Osteoblast (primary cell): ENCODE data around the gene LHB. TPM values are rescaled to one million over a fixed set of nuclear protein-coding genes. Genes with fewer than 3 reads are reported as not detected.

Source experiments
- DNase-seq: peaks from one replicate; pipeline ENCODE4 v3.0.0; 2011; ENCODE audit warnings: low spot score, mixed read lengths; ENCODE audit not compliant: insufficient read length; ENCODE audit errors: missing footprints
- H2AFZ ChIP-seq: 2 replicates; pipeline ENCODE4 v1.6.0; 2011; ENCODE audit warnings: mild to moderate bottlenecking, low read length
- H3K27ac ChIP-seq: 2 replicates; pipeline ENCODE4 v1.5.1; 2011; ENCODE audit warnings: mild to moderate bottlenecking, low read depth, low read length, moderate library complexity
- H3K27me3 ChIP-seq: 2 replicates; pipeline ENCODE4 v1.6.0; 2012; ENCODE audit warnings: mild to moderate bottlenecking, control low read depth, inconsistent platforms, low read length, moderate library complexity; ENCODE audit not compliant: insufficient read depth
- H3K36me3 ChIP-seq: 2 replicates; pipeline ENCODE4 v1.5.1; 2011; ENCODE audit warnings: mild to moderate bottlenecking, low read length, control low read depth, moderate library complexity; ENCODE audit not compliant: insufficient read depth
- H3K4me1 ChIP-seq: 2 replicates; pipeline ENCODE4 v1.5.1; 2011; ENCODE audit warnings: mild to moderate bottlenecking, low read length, control low read depth, moderate library complexity; ENCODE audit not compliant: insufficient read depth
- H3K4me2 ChIP-seq: 2 replicates; pipeline ENCODE4 v1.6.0; 2011; ENCODE audit warnings: mild to moderate bottlenecking, low read length; ENCODE audit not compliant: insufficient read depth
- H3K4me3 ChIP-seq: fragments of 200-600 bp; sonication (generic); 3 replicates; pipeline ENCODE4 v1.5.1; 2012; ENCODE audit warnings: mild to moderate bottlenecking, low read length, inconsistent platforms; ENCODE audit not compliant: insufficient read depth
- H3K79me2 ChIP-seq: 2 replicates; pipeline ENCODE4 v1.6.0; 2012; ENCODE audit warnings: mild to moderate bottlenecking, low read length, control low read depth, inconsistent platforms; ENCODE audit not compliant: insufficient read depth
- H3K9me3 ChIP-seq: 2 replicates; pipeline ENCODE4 v1.5.1; 2011; ENCODE audit warnings: low read depth, low read length, control low read depth
- H4K20me1 ChIP-seq: 2 replicates; pipeline ENCODE4 v1.6.0; 2012; ENCODE audit warnings: mild to moderate bottlenecking, low read length, control low read depth; ENCODE audit not compliant: insufficient read depth
- total RNA-seq: library from RNA; depleted of rRNA; stranded (reverse); fragments of >200 nt; gene quantifications from 2 replicates; pipeline ENCODE4 v1.2.3, GENCODE V29; 2012
- TF ChIP-seq, protein P1 (sequence below): IDR thresholded peaks from 2 replicates; pipeline ENCODE4 v1.5.1; 2011; ENCODE audit warnings: mild to moderate bottlenecking, low read depth, low read length, moderate library complexity; ENCODE audit errors: extremely low read depth

The LHB gene
- total RNA-seq, 1 donor: not detected

GRCh38 chr19:48997972-48998371 is 18.9 kb downstream of the LHB start:
- H4K20me1 ChIP-seq: peaks cover 20% of the 10 kb centered on the region
- H3K4me3 ChIP-seq: no peak overlapping the region
- H3K79me2 ChIP-seq: peaks cover 62% of the 10 kb centered on the region
- H3K36me3 ChIP-seq: peaks cover 12% of the 10 kb centered on the region
- H3K27ac ChIP-seq: no peak overlapping the region
- DNase-seq: peak; percentile 93
- no peak overlapping the region for H2AFZ ChIP-seq
- H3K9me3 ChIP-seq: no peaks in the 10 kb centered on the region
- TF ChIP-seq, protein P1, sequence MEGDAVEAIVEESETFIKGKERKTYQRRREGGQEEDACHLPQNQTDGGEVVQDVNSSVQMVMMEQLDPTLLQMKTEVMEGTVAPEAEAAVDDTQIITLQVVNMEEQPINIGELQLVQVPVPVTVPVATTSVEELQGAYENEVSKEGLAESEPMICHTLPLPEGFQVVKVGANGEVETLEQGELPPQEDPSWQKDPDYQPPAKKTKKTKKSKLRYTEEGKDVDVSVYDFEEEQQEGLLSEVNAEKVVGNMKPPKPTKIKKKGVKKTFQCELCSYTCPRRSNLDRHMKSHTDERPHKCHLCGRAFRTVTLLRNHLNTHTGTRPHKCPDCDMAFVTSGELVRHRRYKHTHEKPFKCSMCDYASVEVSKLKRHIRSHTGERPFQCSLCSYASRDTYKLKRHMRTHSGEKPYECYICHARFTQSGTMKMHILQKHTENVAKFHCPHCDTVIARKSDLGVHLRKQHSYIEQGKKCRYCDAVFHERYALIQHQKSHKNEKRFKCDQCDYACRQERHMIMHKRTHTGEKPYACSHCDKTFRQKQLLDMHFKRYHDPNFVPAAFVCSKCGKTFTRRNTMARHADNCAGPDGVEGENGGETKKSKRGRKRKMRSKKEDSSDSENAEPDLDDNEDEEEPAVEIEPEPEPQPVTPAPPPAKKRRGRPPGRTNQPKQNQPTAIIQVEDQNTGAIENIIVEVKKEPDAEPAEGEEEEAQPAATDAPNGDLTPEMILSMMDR: peak; percentile 72
- H3K4me2 ChIP-seq: no peak overlapping the region
- peaks cover 13% of the 10 kb centered on the region for H3K4me1 ChIP-seq
- H3K27me3 ChIP-seq: no peaks in the 10 kb centered on the region

GRCh38 chr19:48994035-48994386 is 22.9 kb downstream of the LHB start:
- DNase-seq: peak; percentile 17
- H3K9me3 ChIP-seq: no peaks in the 10 kb centered on the region
- H3K4me1 ChIP-seq: peaks cover 29% of the 10 kb centered on the region
- peak overlapping the region; percentile 89 for H3K4me3 ChIP-seq
- TF ChIP-seq, protein P1: no peak
- H3K27ac ChIP-seq: peak overlapping the region; percentile 74
- H3K27me3 ChIP-seq: no peaks in the 10 kb centered on the region
- H3K4me2 ChIP-seq: peak overlapping the region; percentile 99
- H4K20me1 ChIP-seq: peaks cover 22% of the 10 kb centered on the region
- H2AFZ ChIP-seq: peak overlapping the region; percentile 81
- peaks cover 83% of the 10 kb centered on the region for H3K79me2 ChIP-seq
- no peaks in the 10 kb centered on the region for H3K36me3 ChIP-seq

DNA sequence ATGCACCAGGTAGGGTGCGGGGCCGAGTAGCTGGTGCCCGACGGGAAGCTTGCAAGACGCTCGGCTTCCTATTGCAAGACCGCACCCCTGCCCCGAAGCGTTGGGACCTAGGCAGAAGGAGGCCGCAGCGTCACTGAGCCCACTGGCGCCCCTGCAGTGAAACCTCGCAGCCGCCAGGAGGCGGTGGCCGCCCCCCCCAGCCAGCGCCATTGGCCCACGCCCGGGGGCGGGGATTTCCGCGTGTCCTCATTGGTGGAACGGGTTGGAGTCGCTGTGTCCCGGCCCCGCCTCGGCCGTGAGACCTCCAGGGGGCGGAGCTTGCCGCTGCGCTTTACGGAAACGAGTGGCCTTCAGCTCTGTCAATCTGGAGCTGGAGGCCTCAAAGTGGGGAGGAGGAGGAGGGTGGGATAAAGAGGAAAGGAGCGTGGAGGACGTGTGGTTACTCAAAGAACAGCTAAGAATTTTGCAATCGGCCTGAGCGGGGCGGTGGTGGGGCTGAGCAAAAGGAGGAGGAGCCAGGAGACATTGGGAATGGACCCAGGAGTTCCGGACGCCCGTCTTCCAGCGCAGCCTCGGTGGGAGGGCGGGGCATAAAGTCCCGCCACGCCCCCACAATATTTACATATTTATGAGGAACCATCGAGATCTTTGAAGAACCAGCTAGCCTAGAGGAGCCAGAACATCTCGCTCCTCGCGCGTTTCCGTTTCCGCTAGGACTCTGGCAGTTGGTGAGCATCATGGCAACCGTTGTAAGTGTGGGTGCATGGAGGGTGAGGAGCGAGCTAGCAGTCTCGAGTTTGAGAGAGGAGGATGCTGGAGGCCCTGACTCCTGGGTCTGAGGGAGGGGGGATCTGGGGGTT is 23.5 kb downstream of the LHB start, which contains the start of the genes GYS1 and RUVBL2:
GYS1 (minus strand) TSS at position 135 of the 860 bp plus-strand sequence. CDS start 197 bp downstream, outside the sequence.
RUVBL2 (plus strand) TSS at position 713 of the 860 bp plus-strand sequence; CDS start at position 738, 25 bp downstream.
- H2AFZ ChIP-seq: peak within 1 kb of the TSS; percentile 82
- TF ChIP-seq, protein P1: peak; percentile 82
- H3K4me2 ChIP-seq: peak within 1 kb of the TSS; percentile 99
- no peaks in the 10 kb centered on the region for H3K9me3 ChIP-seq
- H3K27me3 ChIP-seq: no peaks in the 10 kb centered on the region
- peak within 1 kb of the TSS; percentile 85 for H3K27ac ChIP-seq
- H3K79me2 ChIP-seq: peaks cover 80% of the 10 kb centered on the region
- peaks cover 29% of the 10 kb centered on the region for H3K4me1 ChIP-seq
- H3K36me3 ChIP-seq: peaks cover 6% of the 10 kb centered on the region
- DNase-seq: peak; percentile 98
- peak within 1 kb of the TSS; percentile 89 for H3K4me3 ChIP-seq
- peaks cover 20% of the 10 kb centered on the region for H4K20me1 ChIP-seq

DNA sequence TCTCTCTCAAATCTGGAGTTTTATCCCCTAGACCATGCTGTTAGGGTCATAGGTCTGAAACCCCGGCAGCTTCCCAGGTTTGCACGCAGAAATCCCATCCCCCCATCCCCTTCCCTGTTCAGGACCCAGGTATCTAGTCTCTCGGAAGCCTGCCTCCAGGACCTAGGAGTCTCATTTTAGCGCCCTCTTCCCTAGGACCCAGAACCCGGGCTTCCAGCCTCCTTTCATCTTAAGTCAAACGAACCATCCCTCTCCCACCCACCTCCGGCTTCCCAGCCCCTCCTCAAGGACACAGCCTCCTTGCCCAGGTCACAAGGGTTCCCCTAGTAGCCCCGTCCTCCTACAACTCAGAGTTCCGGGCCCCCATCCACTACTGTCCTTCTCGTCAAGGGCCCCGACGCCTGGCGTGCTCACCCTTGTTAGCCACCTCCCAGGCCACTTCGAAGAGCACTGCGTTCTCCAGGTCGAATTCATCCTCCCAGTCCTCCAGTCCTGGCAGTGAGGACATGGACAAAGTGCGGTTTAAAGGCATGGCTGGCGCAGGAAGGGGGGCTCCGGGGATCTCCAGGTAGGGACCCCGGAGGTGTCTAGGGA is 24.2 kb downstream of the LHB start:
- Histone ChIP-seq H3K27ac (peak overlapping the region; percentile 85), H3K4me2 (peak overlapping the region; percentile 99), H3K4me1 (peaks cover 29% of the 10 kb centered on the region), H3K36me3 (peaks cover 10% of the 10 kb centered on the region), H3K27me3 (no peaks in the 10 kb centered on the region), H2AFZ (peak overlapping the region; percentile 82), H3K4me3 (peak overlapping the region; percentile 89), H3K79me2 (peaks cover 73% of the 10 kb centered on the region), H4K20me1 (peaks cover 17% of the 10 kb centered on the region), H3K9me3 (no peaks in the 10 kb centered on the region)
- TF ChIP-seq, protein P1: no peak
- peak; percentile 77 for DNase-seq
